GM12878 (cell line): Measurements from ENCODE around the gene LPAR6. TPM values are rescaled to one million over a fixed set of nuclear protein-coding genes. Genes with fewer than 3 reads are reported as not detected.

ENCODE experiments used
- ATAC-seq: fragments of 200-7000 bp; cut with Tn5 transposase; 3 replicates; pipeline ENCODE4 v1.9.1; 2020; ENCODE audit warnings: mild to moderate bottlenecking, moderate library complexity
- BruUV-seq: library from RNA; stranded (reverse); fragments of 400-500 nt; replicated peaks from 2 replicates; lab custom pipeline; 2021; lab: Mats Ljungman, UMichigan
- CTCF ChIA-PET: fragments of 300-600 bp; sonication (Branson Sonifier 250); formaldehyde crosslinking; extraction: SDS; loops from one replicate; lab custom pipeline; 2021; ENCODE audit warnings: inconsistent platforms; lab: Yijun Ruan, JAX
- POLR2A ChIA-PET: fragments of 350-600 bp; formaldehyde crosslinking; extraction: SDS; loops from one replicate; lab custom pipeline; 2021; ENCODE audit warnings: inconsistent platforms; lab: Charles Lee
- RAD21 ChIA-PET: fragments of 300-600 bp; sonication (Branson Sonifier 250); formaldehyde crosslinking; loops from one replicate; lab custom pipeline; 2023; ENCODE audit warnings: antibody characterized with exemption; ENCODE audit not compliant: unreplicated experiment; lab: Charles Lee
- SMC1A ChIA-PET: fragments of 300-600 bp; sonication (Branson Sonifier 250); formaldehyde crosslinking; loops from one replicate; lab custom pipeline; 2023; ENCODE audit not compliant: unreplicated experiment, uncharacterized antibody; lab: Charles Lee
- DNase-seq: peaks from one replicate; pipeline ENCODE4 v3.0.0-alpha.2; 2011; ENCODE audit warnings: low read depth, low spot score
- FAIRE-seq: peaks from 3 replicates; lab custom pipeline; 2011; peaks lifted over from hg19 to GRCh38; lab: Jason Lieb, UNC
- H2AFZ ChIP-seq: 2 replicates; pipeline ENCODE4 v1.6.0; 2011; ENCODE audit warnings: low read depth, low read length, control low read depth; ENCODE audit not compliant: control insufficient read depth
- H3K27ac ChIP-seq: 2 replicates; pipeline ENCODE4 v1.5.1; 2011; ENCODE audit warnings: control low read depth; ENCODE audit not compliant: control insufficient read depth, insufficient read depth
- H3K27me3 ChIP-seq, 2 experiments: replicated peaks in 1 of 2; 2 replicates each; pipeline versions ENCODE4 v1.6.0 to v1.6.1; 2011; ENCODE audit warnings: low read length in 1 of 2; ENCODE audit not compliant: control insufficient read depth in 2 of 2, insufficient read depth in 2 of 2
- H3K36me3 ChIP-seq, 2 experiments: 2 replicates each; pipeline ENCODE4 v1.5.1; 2011; ENCODE audit warnings: low read length in 1 of 2; ENCODE audit not compliant: control insufficient read depth in 2 of 2, insufficient read depth in 2 of 2
- H3K4me1 ChIP-seq: 2 replicates; pipeline ENCODE4 v1.6.1; 2011; ENCODE audit warnings: mild to moderate bottlenecking, low read length, moderate library complexity, mixed read lengths; ENCODE audit not compliant: control insufficient read depth, insufficient read depth
- H3K4me2 ChIP-seq: 2 replicates; pipeline ENCODE4 v1.6.0; 2011; ENCODE audit warnings: control low read depth; ENCODE audit not compliant: control insufficient read depth, insufficient read depth
- H3K4me3 ChIP-seq: fragments of 200-600 bp; sonication (generic); 2 replicates; pipeline ENCODE4 v1.5.1; 2016
- H3K79me2 ChIP-seq: 2 replicates; pipeline ENCODE4 v1.6.0; 2011; ENCODE audit warnings: low read length; ENCODE audit not compliant: control insufficient read depth, insufficient read depth
- H3K9ac ChIP-seq: 2 replicates; pipeline ENCODE4 v1.8.0; 2011; ENCODE audit warnings: low read length, control low read depth, mixed read lengths; ENCODE audit not compliant: control insufficient read depth, insufficient read depth
- H3K9me3 ChIP-seq: replicated peaks from 3 replicates; pipeline ENCODE4 v1.5.1; 2011; ENCODE audit warnings: mild to moderate bottlenecking, low read length; ENCODE audit not compliant: control insufficient read depth, insufficient read depth
- H4K20me1 ChIP-seq: 2 replicates; pipeline ENCODE4 v1.6.0; 2011; ENCODE audit not compliant: control insufficient read depth, insufficient read depth
- BHLHE40 ChIP-seq, 2 experiments: fragments of 450-650 bp in 1 of 2; IDR thresholded peaks; 2 replicates each; pipeline ENCODE4 v1.6.1; 2011 to 2017; ENCODE audit warnings: low read depth in 2 of 2, borderline replicate concordance in 1 of 2, improper control_type of control experiment in 1 of 2, low read length in 1 of 2, mild to moderate bottlenecking in 1 of 2
- E2F8 ChIP-seq: fragments of 450-650 bp; IDR thresholded peaks from 2 replicates; pipeline ENCODE4 v1.6.1; 2018; ENCODE audit warnings: mild to moderate bottlenecking, low read depth, moderate library complexity; ENCODE audit not compliant: partially characterized antibody
- HSF1 ChIP-seq: fragments of 150-350 bp; IDR thresholded peaks from 2 replicates; pipeline ENCODE4 v1.6.1; 2014; ENCODE audit warnings: mild to moderate bottlenecking, low read depth, low read length
- RBBP5 ChIP-seq: fragments of 200-600 bp; sonication (generic); conservative IDR thresholded peaks from 2 replicates; pipeline ENCODE4 v1.6.1; 2016
- RELB ChIP-seq: fragments of 450-650 bp; IDR thresholded peaks from 2 replicates; pipeline ENCODE4 v1.6.1; 2017; ENCODE audit warnings: low read depth, mild to moderate bottlenecking, moderate library complexity
- ZNF274 ChIP-seq: IDR thresholded peaks from one replicate; pipeline ENCODE4 v1.8.0; 2011; ENCODE audit not compliant: insufficient read length, insufficient read depth
- ZZZ3 ChIP-seq: IDR thresholded peaks from 2 replicates; pipeline ENCODE4 v1.6.1; 2011; ENCODE audit warnings: low read depth; ENCODE audit not compliant: control insufficient read depth, insufficient read length
- WGBS: methylation state at CpG from one replicate; pipeline ENCODE4 v1.1.6; 2016; ENCODE audit warnings: low lambda C conversion rate; ENCODE audit not compliant: insufficient replicate concordance, insufficient coverage; ENCODE audit errors: missing lambda C conversion rate; 5-methylcytosine and 5-hydroxymethylcytosine counted together
- in situ Hi-C: fragments of 300-500 bp; cut with MboI; formaldehyde crosslinking; loops from 9 replicates; pipeline ENCODE4 v1.14.3; 2018; ENCODE audit warnings: mixed read lengths
- intact Hi-C: fragments of 100-400 bp; cut with micrococcal nuclease; formaldehyde crosslinking; loops from one replicate; pipeline ENCODE4 v1.14.2; 2022; ENCODE audit not compliant: unreplicated experiment
- polyA plus RNA-seq, 11 experiments: library from polyadenylated mRNA; depleted of rRNA in 4 of 11; unstranded in 6 of 11; stranded (reverse) in 5 of 11; fragments of >200 nt; fragmentation: Nextera tagmentation in 4 of 11; fragmentation: Illumina TruSeq in 1 of 11; extraction: Ambion mirVana in 4 of 11; extraction: Trizol in 1 of 11; gene quantifications; 1 replicate in 1 of 11; 2 replicates in 10 of 11; pipeline versions ENCODE4 v1.2.1 to v1.2.3, GENCODE V29; 2011 to 2016; ENCODE audit warnings: inconsistent platforms in 2 of 11, missing spikeins in 2 of 11, low read depth in 1 of 11
- total RNA-seq, 4 experiments: library from RNA; depleted of rRNA in 3 of 4; stranded (reverse); fragments of >200 nt in 3 of 4; fragmentation: Illumina TruSeq in 1 of 4; extraction: Trizol in 1 of 4; gene quantifications; 2 replicates each; pipeline versions ENCODE4 v1.2.1 to v1.2.3, GENCODE V29; 2013 to 2021
- TF ChIP-seq, protein P1 (sequence below): fragments of 450-650 bp; formaldehyde crosslinking; IDR thresholded peaks from 2 replicates; pipeline ENCODE4 v1.4.0; 2022; ENCODE audit warnings: mild to moderate bottlenecking, moderate library complexity

Gene LPAR6
- total and polyA plus RNA-seq, 10 of the 15 experiments (the other 5 are each of a cell fraction or from before 2014, with no cell fraction given): 1.4 to 4.2 (median 2.8) TPM

DNA sequence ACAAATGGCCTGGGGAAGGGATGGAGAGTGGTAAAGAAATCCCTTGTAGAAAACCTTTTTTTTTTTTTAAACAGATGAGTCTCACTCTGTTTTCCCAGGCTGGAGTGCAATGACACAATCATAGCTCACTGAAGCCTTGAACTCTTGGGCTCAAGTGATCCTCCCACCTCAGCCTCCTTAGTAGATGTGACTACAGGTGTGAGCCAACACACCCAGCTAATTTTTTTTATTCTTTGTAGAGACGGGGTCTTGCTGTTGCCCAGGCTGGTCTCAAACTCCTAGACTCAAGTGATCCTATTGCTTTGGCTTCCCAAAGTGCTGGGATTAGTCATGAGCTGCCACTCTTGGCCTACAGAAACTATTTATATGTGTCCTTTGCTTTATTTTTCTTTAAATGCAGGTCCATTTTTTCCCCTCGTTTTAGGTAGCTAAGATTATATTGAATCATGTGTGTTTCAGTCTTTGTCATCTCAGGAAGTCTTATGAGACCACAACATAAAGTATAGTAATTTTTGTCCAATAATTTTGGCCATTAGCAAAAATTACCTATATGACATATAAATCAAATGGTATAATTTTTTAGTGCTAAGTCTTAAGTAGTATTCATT lies 10.5 kb downstream of the LPAR6 start (continued):
- TF ChIP-seq RELB: no peak

DNA sequence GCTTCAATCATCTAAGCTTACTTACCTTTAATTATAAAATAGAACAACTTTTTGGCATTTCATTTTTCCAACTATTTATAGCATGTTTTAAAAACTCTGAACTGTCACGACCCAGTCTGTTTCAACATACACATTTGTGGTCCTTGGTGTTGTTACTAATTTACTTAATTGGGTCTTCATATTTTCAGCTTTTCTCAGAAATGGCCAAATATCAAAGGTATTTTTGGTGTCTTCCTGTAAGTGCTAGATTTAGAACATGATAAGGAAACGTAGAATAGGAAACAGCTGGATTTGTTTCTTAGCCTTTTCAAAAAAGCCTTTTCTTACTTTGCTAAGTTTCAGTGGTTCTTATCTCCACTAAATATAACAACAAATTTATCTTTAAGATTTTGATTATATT lies 11.4 kb downstream of the LPAR6 start:
- BruUV-seq: no TSS peak
- H3K9ac ChIP-seq: no peak overlapping the region
- WGBS: 16% methylated on average over 2 of the region's 2 CpGs
- in situ Hi-C loops (no loop called here), intact Hi-C loops (no loop called here)
- H3K27ac ChIP-seq: peak overlapping the region; percentile 22; the same call in 1 of the 2 replicates
- no peak for ATAC-seq
- H3K36me3 ChIP-seq: no peaks in the 10 kb centered on the region; a peak in 1 of 4 replicates
- no peaks in the 10 kb centered on the region; the same call in 1 of the 2 replicates for H3K79me2 ChIP-seq
- no peak overlapping the region for H3K4me3 ChIP-seq
- H3K4me1 ChIP-seq: peaks cover 25% of the 10 kb centered on the region; the same call in 1 of the 2 replicates
- H3K4me2 ChIP-seq: no peak overlapping the region
- ChIA-PET CTCF (interaction anchor here (1.0 to 3.4 kb wide), 7 partner anchors 12 to 179 kb away, joined by 3 to 52 read pairs (median 5); partner anchors contain the start of genes LPAR6 and RCBTB2), SMC1A (interaction anchor here (0.7 to 3.4 kb wide), 13 partner anchors 11 to 192 kb away, joined by 3 to 47 read pairs (median 4); partner anchors contain the start of gene LPAR6), POLR2A (interaction anchor here (1.2 kb wide), 1 partner anchor 178 kb away, joined by 3 read pairs; no protein-coding TSS in a partner anchor), RAD21 (interaction anchor here (0.7 to 3.9 kb wide), 5 partner anchors 11 to 179 kb away, joined by 3 to 70 read pairs (median 3); partner anchors contain the start of gene LPAR6)
- H4K20me1 ChIP-seq: no peaks in the 10 kb centered on the region
- no peak overlapping the region for H2AFZ ChIP-seq
- DNase-seq: no peak
- H3K27me3 ChIP-seq: no peaks in the 10 kb centered on the region
- no peaks in the 10 kb centered on the region for H3K9me3 ChIP-seq
- no peak for FAIRE-seq
- TF ChIP-seq E2F8 (no peak), BHLHE40 (IDR thresholded peaks at IDR 0.05; ENCODE audit: borderline replicate concordance in 1 of 2, low read depth in 2 of 2, low read length in 1 of 2) (no peak), ZZZ3 (no peak), HSF1 (no peak), ZNF274 (no peak), RBBP5 (no peak)
- TF ChIP-seq, protein P1, sequence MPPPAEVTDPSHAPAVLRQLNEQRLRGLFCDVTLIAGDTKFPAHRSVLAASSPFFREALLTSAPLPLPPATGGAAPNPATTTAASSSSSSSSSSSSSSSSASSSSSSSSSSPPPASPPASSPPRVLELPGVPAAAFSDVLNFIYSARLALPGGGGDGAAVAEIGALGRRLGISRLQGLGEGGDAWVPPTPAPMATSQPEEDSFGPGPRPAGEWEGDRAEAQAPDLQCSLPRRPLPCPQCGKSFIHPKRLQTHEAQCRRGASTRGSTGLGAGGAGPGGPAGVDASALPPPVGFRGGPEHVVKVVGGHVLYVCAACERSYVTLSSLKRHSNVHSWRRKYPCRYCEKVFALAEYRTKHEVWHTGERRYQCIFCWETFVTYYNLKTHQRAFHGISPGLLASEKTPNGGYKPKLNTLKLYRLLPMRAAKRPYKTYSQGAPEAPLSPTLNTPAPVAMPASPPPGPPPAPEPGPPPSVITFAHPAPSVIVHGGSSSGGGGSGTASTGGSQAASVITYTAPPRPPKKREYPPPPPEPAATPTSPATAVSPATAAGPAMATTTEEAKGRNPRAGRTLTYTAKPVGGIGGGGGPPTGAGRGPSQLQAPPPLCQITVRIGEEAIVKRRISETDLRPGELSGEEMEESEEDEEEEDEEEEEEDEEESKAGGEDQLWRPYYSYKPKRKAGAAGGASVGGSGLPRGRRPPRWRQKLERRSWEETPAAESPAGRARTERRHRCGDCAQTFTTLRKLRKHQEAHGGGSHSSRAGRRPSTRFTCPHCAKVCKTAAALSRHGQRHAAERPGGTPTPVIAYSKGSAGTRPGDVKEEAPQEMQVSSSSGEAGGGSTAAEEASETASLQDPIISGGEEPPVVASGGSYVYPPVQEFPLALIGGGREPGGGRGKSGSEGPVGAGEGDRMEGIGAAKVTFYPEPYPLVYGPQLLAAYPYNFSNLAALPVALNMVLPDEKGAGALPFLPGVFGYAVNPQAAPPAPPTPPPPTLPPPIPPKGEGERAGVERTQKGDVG: no peak
